SK-N-MC (cell line): ENCODE data around the gene FBRSL1.

Experiments
- EZH2 ChIP-seq: fragments of 200-600 bp; sonication (generic); IDR thresholded peaks from one replicate; pipeline ENCODE4 v1.6.1; 2017; ENCODE audit warnings: antibody characterized with exemption
- POLR2AphosphoS5 ChIP-seq: IDR thresholded peaks from 2 replicates; pipeline ENCODE4 v1.6.1; 2012; ENCODE audit warnings: mild to moderate bottlenecking, low read depth, low read length, borderline replicate concordance

DNA sequence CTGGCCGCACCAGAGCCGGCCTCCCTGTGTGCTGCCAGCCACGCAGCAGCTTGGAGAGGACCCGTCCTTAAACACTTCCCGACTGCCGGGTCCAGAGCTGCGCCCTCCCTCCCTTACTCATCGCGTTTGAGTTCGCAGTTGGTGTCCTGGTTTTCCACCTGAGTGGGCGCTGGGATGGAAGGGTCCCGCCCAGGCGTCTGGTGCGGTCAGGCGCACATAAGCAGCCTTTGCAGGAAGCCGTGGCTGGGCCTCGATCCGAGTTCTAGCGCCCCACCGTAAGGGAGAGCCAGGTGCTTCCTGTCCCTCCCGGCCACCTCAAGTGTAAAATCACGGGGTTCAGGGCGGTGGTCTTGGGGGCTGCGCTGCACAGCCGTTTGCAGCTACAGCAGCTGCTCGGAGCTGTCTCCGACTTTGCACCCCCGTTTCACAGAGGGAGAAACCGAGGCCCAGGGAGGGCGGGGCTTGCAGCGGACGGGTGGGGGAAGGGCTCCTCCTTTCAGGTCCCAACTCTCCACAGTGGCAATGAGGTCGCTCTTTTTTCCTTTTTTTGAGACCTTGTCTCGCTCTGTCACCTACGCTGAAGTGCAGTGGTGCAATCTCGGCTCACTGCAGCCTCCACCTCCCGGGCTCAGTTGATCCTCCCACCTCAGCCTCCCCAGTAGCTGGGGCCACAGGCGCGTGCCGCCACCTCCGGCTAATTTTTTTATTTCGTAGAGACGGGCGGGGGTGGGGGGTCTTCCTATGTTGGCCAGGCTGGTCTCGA, 69.1 kb downstream of the FBRSL1 start:
- TF ChIP-seq POLR2AphosphoS5 (no peak), EZH2 (no peak)
